Activated CD8-positive, alpha-beta memory T cell treated with anti-CD3 and anti-CD28 coated beads, Interleukin-2, amount 10 ng/mL, durations not matched to agents 7 days and 5 days (primary cell): ENCODE measurements around the gene PTPRG. TPM values are rescaled to one million over a fixed set of nuclear protein-coding genes. Genes with fewer than 3 reads are reported as not detected.
"Not testable (repeated sequence)": the region's sequence is repeated elsewhere in the genome, so short reads cannot be mapped to it uniquely, and the experiment has no call there.

Experiments used
- ATAC-seq: fragments of 150-1000 bp; cut with Tn5 transposase; one replicate; pipeline ENCODE4 v1.10.0; 2021; ENCODE audit warnings: moderate library complexity
- CTCF ChIA-PET: fragments of 350-600 bp; sonication (Branson Sonifier 250); formaldehyde crosslinking; loops from one replicate; lab custom pipeline; 2021; ENCODE audit warnings: antibody characterized with exemption; lab: Charles Lee
- DNase-seq: peaks from one replicate; pipeline ENCODE4 v3.0.0-alpha.2; 2020
- H3K27ac Mint-ChIP-seq: one replicate; pipeline ENCODE4 v1.8.0; 2021; ENCODE audit warnings: mild to moderate bottlenecking, mixed read lengths
- H3K27me3 Mint-ChIP-seq: one replicate; pipeline ENCODE4 v1.8.0; 2021; ENCODE audit warnings: mixed read lengths
- H3K36me3 Mint-ChIP-seq: one replicate; pipeline ENCODE4 v1.8.0; 2021; ENCODE audit warnings: mild to moderate bottlenecking, mixed read lengths
- H3K4me1 Mint-ChIP-seq: one replicate; pipeline ENCODE4 v1.8.0; 2021; ENCODE audit warnings: mixed read lengths
- H3K4me3 Mint-ChIP-seq: one replicate; pipeline ENCODE4 v1.8.0; 2021; ENCODE audit warnings: mild to moderate bottlenecking, moderate library complexity, mixed read lengths
- H3K9me3 Mint-ChIP-seq: one replicate; pipeline ENCODE4 v1.8.0; 2022; ENCODE audit warnings: low read depth, mixed read lengths
- total RNA-seq, 2 experiments: library from RNA; stranded (reverse); gene quantifications; one replicate each; pipeline ENCODE4 v1.2.3, GENCODE V29; 2021

PTPRG gene
- total RNA-seq, 2 experiments from 2014 or later = 0.21 TPM; not detected in 1

- no peaks in the 10 kb centered on the region for H3K27me3 Mint-ChIP-seq
- H3K4me3 Mint-ChIP-seq = no peak overlapping the region
- no peak overlapping the region for H3K27ac Mint-ChIP-seq
Observed at GRCh38 chr3:62028236-62028635, 466.9 kb downstream of the PTPRG start.

GRCh38 chr3:62032738-62033137 lies 471.4 kb downstream of the PTPRG start:
- CTCF ChIA-PET = no interaction called here
- no peak for ATAC-seq
- H3K36me3 Mint-ChIP-seq = no peaks in the 10 kb centered on the region
- H3K27ac Mint-ChIP-seq = no peak overlapping the region
- no peak for DNase-seq
- no peaks in the 10 kb centered on the region for H3K4me1 Mint-ChIP-seq
- H3K9me3 Mint-ChIP-seq = no peaks in the 10 kb centered on the region
- no peaks in the 10 kb centered on the region for H3K27me3 Mint-ChIP-seq
- no peak overlapping the region for H3K4me3 Mint-ChIP-seq

More at GRCh38 chr3:62028236-62028635, 466.9 kb downstream of the PTPRG start:
- ATAC-seq = no peak
- no peaks in the 10 kb centered on the region for H3K9me3 Mint-ChIP-seq
- H3K36me3 Mint-ChIP-seq = no peaks in the 10 kb centered on the region
- CTCF ChIA-PET = no interaction called here
- no peak for DNase-seq
- H3K4me1 Mint-ChIP-seq = no peaks in the 10 kb centered on the region

- ATAC-seq (no peak), DNase-seq (no peak)
- Mint-ChIP-seq H3K4me1 (no peaks in the 10 kb centered on the region), H3K9me3 (no peaks in the 10 kb centered on the region), H3K27me3 (no peaks in the 10 kb centered on the region), H3K36me3 (no peaks in the 10 kb centered on the region), H3K27ac (no peak overlapping the region), H3K4me3 (no peak overlapping the region)
- CTCF ChIA-PET = interaction anchor here (1.2 kb wide), 1 partner anchor 10 kb away, joined by 3 read pairs; no protein-coding TSS in a partner anchor
Observed at GRCh38 chr3:62035402-62036057, 474.2 kb downstream of the PTPRG start.

- CTCF ChIA-PET = no interaction called here
- Mint-ChIP-seq H3K27me3 (no peaks in the 10 kb centered on the region), H3K4me1 (no peaks in the 10 kb centered on the region), H3K27ac (no peak overlapping the region), H3K4me3 (no peak overlapping the region), H3K9me3 (no peaks in the 10 kb centered on the region), H3K36me3 (no peaks in the 10 kb centered on the region)
- ATAC-seq = no peak
- no peak for DNase-seq
Observed at GRCh38 chr3:62036726-62037125, 475.4 kb downstream of the PTPRG start.

- ATAC-seq, H3K9me3 Mint-ChIP-seq, H3K27me3 Mint-ChIP-seq, H3K4me1 Mint-ChIP-seq, H3K4me3 Mint-ChIP-seq, H3K27ac Mint-ChIP-seq, DNase-seq, CTCF ChIA-PET, H3K36me3 Mint-ChIP-seq: not testable (repeated sequence)
Observed at GRCh38 chr3:62038798-62039197, 477.4 kb downstream of the PTPRG start.

- no peaks in the 10 kb centered on the region for H3K9me3 Mint-ChIP-seq
- H3K36me3 Mint-ChIP-seq = no peaks in the 10 kb centered on the region
- ATAC-seq (no peak), DNase-seq (no peak)
- no peaks in the 10 kb centered on the region for H3K27me3 Mint-ChIP-seq
- H3K4me1 Mint-ChIP-seq = no peaks in the 10 kb centered on the region
- H3K4me3 Mint-ChIP-seq = no peak overlapping the region
- CTCF ChIA-PET = no interaction called here
- H3K27ac Mint-ChIP-seq = no peak overlapping the region
Observed at GRCh38 chr3:62039586-62039985, 478.2 kb downstream of the PTPRG start.

- CTCF ChIA-PET = no interaction called here
- ATAC-seq = no peak
- no peak overlapping the region for H3K4me3 Mint-ChIP-seq
Observed at GRCh38 chr3:62041681-62042080, 480.3 kb downstream of the PTPRG start.

GRCh38 chr3:62044874-62045411 lies 483.6 kb downstream of the PTPRG start:
- Mint-ChIP-seq H3K4me1 (no peaks in the 10 kb centered on the region), H3K27ac (no peak overlapping the region), H3K27me3 (no peaks in the 10 kb centered on the region), H3K9me3 (no peaks in the 10 kb centered on the region), H3K4me3 (no peak overlapping the region), H3K36me3 (no peaks in the 10 kb centered on the region)
- CTCF ChIA-PET = interaction anchor here (1.2 kb wide), 1 partner anchor 9 kb away, joined by 3 read pairs; no protein-coding TSS in a partner anchor
- ATAC-seq (no peak), DNase-seq (no peak)

More at GRCh38 chr3:62041681-62042080, 480.3 kb downstream of the PTPRG start:
- DNase-seq = no peak
- Mint-ChIP-seq H3K27me3 (no peaks in the 10 kb centered on the region), H3K36me3 (no peaks in the 10 kb centered on the region), H3K9me3 (no peaks in the 10 kb centered on the region), H3K4me1 (no peaks in the 10 kb centered on the region), H3K27ac (no peak overlapping the region)

GRCh38 chr3:62046326-62046725 lies 485.0 kb downstream of the PTPRG start:
- no peak for DNase-seq
- H3K9me3 Mint-ChIP-seq = no peaks in the 10 kb centered on the region
- no peaks in the 10 kb centered on the region for H3K36me3 Mint-ChIP-seq
- H3K27me3 Mint-ChIP-seq = no peaks in the 10 kb centered on the region
- H3K4me3 Mint-ChIP-seq = no peak overlapping the region
- no peak overlapping the region for H3K27ac Mint-ChIP-seq
- ATAC-seq = no peak
- no peaks in the 10 kb centered on the region for H3K4me1 Mint-ChIP-seq
- CTCF ChIA-PET = no interaction called here

GRCh38 chr3:62048577-62048976 lies 487.2 kb downstream of the PTPRG start:
- Mint-ChIP-seq H3K27me3 (no peaks in the 10 kb centered on the region), H3K36me3 (no peaks in the 10 kb centered on the region), H3K4me3 (no peak overlapping the region), H3K27ac (no peak overlapping the region), H3K4me1 (no peaks in the 10 kb centered on the region), H3K9me3 (no peaks in the 10 kb centered on the region)
- CTCF ChIA-PET = no interaction called here
- no peak for DNase-seq
- ATAC-seq = no peak

- CTCF ChIA-PET = no interaction called here
- Mint-ChIP-seq H3K4me1 (no peaks in the 10 kb centered on the region), H3K27ac (no peak overlapping the region), H3K27me3 (no peaks in the 10 kb centered on the region), H3K4me3 (no peak overlapping the region), H3K36me3 (no peaks in the 10 kb centered on the region), H3K9me3 (no peaks in the 10 kb centered on the region)
- ATAC-seq = no peak
- no peak for DNase-seq
Observed at GRCh38 chr3:62049033-62049432, 487.7 kb downstream of the PTPRG start.

GRCh38 chr3:62051506-62051905 lies 490.1 kb downstream of the PTPRG start:
- ATAC-seq (no peak), DNase-seq (no peak)
- Mint-ChIP-seq H3K36me3 (no peaks in the 10 kb centered on the region), H3K4me3 (no peak overlapping the region), H3K27ac (no peak overlapping the region), H3K4me1 (no peaks in the 10 kb centered on the region), H3K9me3 (no peaks in the 10 kb centered on the region), H3K27me3 (no peaks in the 10 kb centered on the region)
- CTCF ChIA-PET = no interaction called here

- no peak for ATAC-seq
- Mint-ChIP-seq H3K4me1 (no peaks in the 10 kb centered on the region), H3K9me3 (no peaks in the 10 kb centered on the region), H3K4me3 (no peak overlapping the region), H3K36me3 (no peaks in the 10 kb centered on the region), H3K27me3 (no peaks in the 10 kb centered on the region), H3K27ac (no peak overlapping the region)
- CTCF ChIA-PET = no interaction called here
- DNase-seq = no peak
Observed at GRCh38 chr3:62052331-62052730, 491.0 kb downstream of the PTPRG start.

GRCh38 chr3:62056658-62057057 lies 495.3 kb downstream of the PTPRG start:
- DNase-seq (no peak), ATAC-seq (no peak)
- Mint-ChIP-seq H3K27ac (no peak overlapping the region), H3K4me3 (no peak overlapping the region), H3K36me3 (no peaks in the 10 kb centered on the region), H3K9me3 (no peaks in the 10 kb centered on the region), H3K27me3 (no peaks in the 10 kb centered on the region), H3K4me1 (no peaks in the 10 kb centered on the region)
- CTCF ChIA-PET = no interaction called here
